ENCODE measurements around the gene C1QTNF6. TPM values are rescaled to one million over a fixed set of nuclear protein-coding genes. Genes with fewer than 3 reads are reported as not detected.

C1QTNF6 gene
- total and polyA plus RNA-seq, 2 of the 8 experiments (the other 6 are each of a cell fraction or from before 2014, with no cell fraction given): 3.1 to 6.5 TPM

- 91% methylated on average over 8 of the region's 8 CpGs; no CpG with 5 or more reads in 1 of the 2 experiments for WGBS, 2 experiments (ENCODE audit: extremely low coverage in 1 of 2, insufficient coverage in 1 of 2, insufficient read length in 1 of 2, insufficient replicate concordance in 2 of 2, low coverage in 1 of 2, low lambda C conversion rate in 2 of 2, missing lambda C conversion rate in 1 of 2)
- TF ChIP-seq RFX5 (IDR thresholded peaks at IDR 0.05; ENCODE audit: borderline replicate concordance, low read depth, low read length) (no peak), SP1 (IDR thresholded peaks at IDR 0.05; ENCODE audit: low read depth, low read length) (no peak), NANOG (IDR thresholded peaks at IDR 0.05; ENCODE audit: insufficient read depth, low read depth, low read length, poor library complexity, severe bottlenecking) (no peak), JUN (IDR thresholded peaks at IDR 0.05; ENCODE audit: low read depth, low read length) (no peak), SP4 (IDR thresholded peaks at IDR 0.05; ENCODE audit: low read length) (no peak), TCF12 (IDR thresholded peaks at IDR 0.05; ENCODE audit: low read depth, low read length) (no peak), ASH2L (IDR thresholded peaks at IDR 0.05; ENCODE audit: low read length) (no peak), E2F6 (IDR thresholded peaks at IDR 0.05) (no peak), NRF1 (IDR thresholded peaks at IDR 0.05; ENCODE audit: low read depth, low read length) (no peak)
- TF ChIP-seq, protein P1, sequence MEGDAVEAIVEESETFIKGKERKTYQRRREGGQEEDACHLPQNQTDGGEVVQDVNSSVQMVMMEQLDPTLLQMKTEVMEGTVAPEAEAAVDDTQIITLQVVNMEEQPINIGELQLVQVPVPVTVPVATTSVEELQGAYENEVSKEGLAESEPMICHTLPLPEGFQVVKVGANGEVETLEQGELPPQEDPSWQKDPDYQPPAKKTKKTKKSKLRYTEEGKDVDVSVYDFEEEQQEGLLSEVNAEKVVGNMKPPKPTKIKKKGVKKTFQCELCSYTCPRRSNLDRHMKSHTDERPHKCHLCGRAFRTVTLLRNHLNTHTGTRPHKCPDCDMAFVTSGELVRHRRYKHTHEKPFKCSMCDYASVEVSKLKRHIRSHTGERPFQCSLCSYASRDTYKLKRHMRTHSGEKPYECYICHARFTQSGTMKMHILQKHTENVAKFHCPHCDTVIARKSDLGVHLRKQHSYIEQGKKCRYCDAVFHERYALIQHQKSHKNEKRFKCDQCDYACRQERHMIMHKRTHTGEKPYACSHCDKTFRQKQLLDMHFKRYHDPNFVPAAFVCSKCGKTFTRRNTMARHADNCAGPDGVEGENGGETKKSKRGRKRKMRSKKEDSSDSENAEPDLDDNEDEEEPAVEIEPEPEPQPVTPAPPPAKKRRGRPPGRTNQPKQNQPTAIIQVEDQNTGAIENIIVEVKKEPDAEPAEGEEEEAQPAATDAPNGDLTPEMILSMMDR (IDR thresholded peaks at IDR 0.05; ENCODE audit: control extremely low read depth in 1 of 3, insufficient read depth in 1 of 3, low read depth in 1 of 3, low read length in 3 of 3): no peak
These were observed 36.8 kb upstream of the C1QTNF6 start for GRCh38 chr22:37224757-37225420.

More at GRCh38 chr22:37224757-37225420, 36.8 kb upstream of the C1QTNF6 start:
- no peak overlapping the region for H2AFZ ChIP-seq (ENCODE audit: low read length)
- no peak overlapping the region for H3K4me2 ChIP-seq (ENCODE audit: insufficient read depth in 1 of 2, low read depth in 2 of 2, low read length in 2 of 2)
- no peak overlapping the region for H2BK15ac ChIP-seq (ENCODE audit: low read length)
- DNase-seq (ENCODE audit: low read depth in 1 of 2, low spot score in 2 of 2): no peak
- no peak overlapping the region for H3K18ac ChIP-seq (ENCODE audit: extremely low read depth, low read length)
- H3K23me2 ChIP-seq (ENCODE audit: low read depth, low read length): peaks cover 2% of the 10 kb centered on the region; the same call in 1 of the 2 replicates
- H2BK12ac ChIP-seq (ENCODE audit: low read depth, low read length): no peak overlapping the region
- no peak overlapping the region for H2AK5ac ChIP-seq (ENCODE audit: low read depth, low read length)
- H3K4me1 ChIP-seq (replicated peaks in 1 of 4; ENCODE audit: control insufficient read depth in 3 of 4, insufficient read depth in 4 of 4, low read length in 3 of 4): no peaks in the 10 kb centered on the region
- H3K4ac ChIP-seq (replicated peaks; ENCODE audit: insufficient read length, low read depth, low read length): no peak overlapping the region
- CTCF ChIA-PET (ENCODE audit: partially characterized antibody): interaction anchor here (0.5 to 3.3 kb wide), 8 partner anchors 8 to 64 kb away, joined by 3 to 22 read pairs (median 4); no protein-coding TSS in a partner anchor
- H4K91ac ChIP-seq (replicated peaks; ENCODE audit: insufficient read length, low read length): no peak overlapping the region
- no peak overlapping the region for H2BK5ac ChIP-seq (ENCODE audit: low read depth, low read length)
- no peaks in the 10 kb centered on the region for H4K20me1 ChIP-seq (replicated peaks in 1 of 2; ENCODE audit: control insufficient read depth in 1 of 2, insufficient read depth in 2 of 2, low read length in 2 of 2)
- POLR2A ChIA-PET (ENCODE audit: partially characterized antibody): interaction anchor here (1.1 to 1.6 kb wide), 2 partner anchors 9 to 16 kb away, joined by 3 to 7 read pairs; no protein-coding TSS in a partner anchor
- no peak overlapping the region for H3K56ac ChIP-seq (replicated peaks; ENCODE audit: insufficient read length, low read depth, low read length)
- no peaks in the 10 kb centered on the region for H3K79me1 ChIP-seq (ENCODE audit: low read depth, low read length)
- H3K23ac ChIP-seq (ENCODE audit: insufficient read length): no peak overlapping the region
- H3K4me3 ChIP-seq (ENCODE audit: extremely low read depth in 1 of 4, insufficient read depth in 2 of 4, low read depth in 3 of 4, low read length in 4 of 4): no peak overlapping the region
- no peak overlapping the region for H4K8ac ChIP-seq (ENCODE audit: extremely low read depth, insufficient read depth, low read length)
- H3K14ac ChIP-seq (ENCODE audit: insufficient read length): no peak overlapping the region
- H3K27me3 ChIP-seq (replicated peaks in 1 of 4; ENCODE audit: control insufficient read depth in 3 of 4, extremely low read depth in 1 of 4, insufficient read depth in 3 of 4, low read length in 3 of 4): no peaks in the 10 kb centered on the region
- H2BK120ac ChIP-seq (replicated peaks; ENCODE audit: low read depth, low read length): no peak overlapping the region
- no peaks in the 10 kb centered on the region; a peak in 1 of 4 replicates for H3K9me3 ChIP-seq (ENCODE audit: insufficient read depth in 2 of 2, low read depth in 1 of 2, low read length in 1 of 2)
- no peaks in the 10 kb centered on the region for H3K36me3 ChIP-seq (ENCODE audit: control insufficient read depth in 2 of 4, insufficient read depth in 4 of 4, low read length in 3 of 4)
- H3K27ac ChIP-seq (ENCODE audit: low read depth, low read length): no peak overlapping the region
- H3K9ac ChIP-seq (replicated peaks in 1 of 4; ENCODE audit: extremely low read depth in 1 of 4, low read depth in 3 of 4, low read length in 3 of 4): no peak overlapping the region
- FAIRE-seq: no peak
- no peak overlapping the region for H4K5ac ChIP-seq (ENCODE audit: insufficient read length, low read depth, low read length)
- H3K79me2 ChIP-seq (ENCODE audit: control insufficient read depth in 1 of 2, insufficient read depth in 2 of 2, low read length in 2 of 2): no peaks in the 10 kb centered on the region
- H2BK20ac ChIP-seq (ENCODE audit: low read length): no peak overlapping the region

Data from H1 (cell line).